T-cell (primary cell): Measurements from ENCODE around the gene LBHD1. TPM values are rescaled to one million over a fixed set of nuclear protein-coding genes. Genes with fewer than 3 reads are reported as not detected.
A peak's percentile ranks its signal among the peaks of the same experiment; 100 is the strongest.
"Not testable (repeated sequence)": the region's sequence is repeated elsewhere in the genome, so short reads cannot be mapped to it uniquely, and the experiment has no call there.

Source experiments
- ATAC-seq, 4 experiments: fragments of 200-7000 bp in 3 of 4; fragments of 150-1000 bp in 1 of 4; cut with Tn5 transposase; replicated peaks in 1 of 4; 1 replicate in 3 of 4; 2 replicates in 1 of 4; pipeline ENCODE4 v1.10.0; 2021; ENCODE audit warnings: moderate library complexity in 3 of 4, mild to moderate bottlenecking in 2 of 4, moderate number of reproducible peaks in 1 of 4
- CTCF ChIA-PET, 2 donors: fragments of 300-600 bp; sonication (Branson Sonifier 250); formaldehyde crosslinking; loops; one replicate each; lab custom pipeline; 2022; ENCODE audit warnings: antibody characterized with exemption in 2 of 2; lab: Charles Lee
- POLR2A ChIA-PET, 2 donors: fragments of 300-600 bp; sonication (Branson Sonifier 250); formaldehyde crosslinking; loops; one replicate each; lab custom pipeline; 2022; ENCODE audit warnings: antibody characterized with exemption in 2 of 2; lab: Charles Lee
- DNase-seq, 35 experiments: peaks; one replicate each; pipeline versions ENCODE4 v3.0.0 to v3.0.0-alpha.2; 2013 to 2023
- H3K27ac ChIP-seq: one replicate; pipeline ENCODE4 v1.5.1; 2013; ENCODE audit warnings: low read length
- H3K27me3 ChIP-seq, 2 experiments: replicated peaks in 1 of 2; 1 replicate in 1 of 2; 2 replicates in 1 of 2; pipeline versions ENCODE4 v1.6.1 to v1.7.0; 2013; ENCODE audit warnings: low read length in 1 of 2, mixed read lengths in 1 of 2; ENCODE audit not compliant: control insufficient read depth in 2 of 2, insufficient read depth in 2 of 2; ENCODE audit errors: extremely low read depth in 1 of 2
- H3K36me3 ChIP-seq, 2 donors: 1 replicate in 1 of 2; 2 replicates in 1 of 2; pipeline versions ENCODE4 v1.6.1 to v1.7.0; 2013; ENCODE audit warnings: low read length in 1 of 2; ENCODE audit not compliant: control insufficient read depth in 2 of 2, insufficient read depth in 1 of 2; ENCODE audit errors: extremely low read depth in 1 of 2
- H3K4me1 ChIP-seq, 2 experiments: 1 replicate in 1 of 2; 2 replicates in 1 of 2; pipeline versions ENCODE4 v1.6.1 to v1.7.0; 2013; ENCODE audit warnings: low read length in 2 of 2, mixed read lengths in 1 of 2; ENCODE audit not compliant: insufficient read depth in 2 of 2, control insufficient read depth in 1 of 2; ENCODE audit errors: extremely low read depth in 1 of 2
- H3K4me3 ChIP-seq, 2 donors: 1 replicate in 1 of 2; 2 replicates in 1 of 2; pipeline versions ENCODE4 v1.5.1 to v1.7.0; 2013; ENCODE audit warnings: mild to moderate bottlenecking in 2 of 2, low read length in 1 of 2, moderate library complexity in 1 of 2; ENCODE audit not compliant: control insufficient read depth in 1 of 2; ENCODE audit errors: extremely low read depth in 1 of 2
- H3K9me3 ChIP-seq: 2 replicates; pipeline ENCODE4 v1.7.0; 2013
- H3K27ac Mint-ChIP-seq, 2 donors: one replicate each; pipeline ENCODE4 v1.8.0; 2020 to 2021; ENCODE audit warnings: mild to moderate bottlenecking in 2 of 2, mixed read lengths in 2 of 2
- H3K27me3 Mint-ChIP-seq, 2 donors: one replicate each; pipeline ENCODE4 v1.8.0; 2021 to 2022; ENCODE audit warnings: mixed read lengths in 2 of 2
- H3K36me3 Mint-ChIP-seq: one replicate; pipeline ENCODE4 v1.8.0; 2021; ENCODE audit warnings: mixed read lengths
- H3K4me1 Mint-ChIP-seq, 3 donors: one replicate each; pipeline ENCODE4 v1.8.0; 2020 to 2022; ENCODE audit warnings: mixed read lengths in 3 of 3, mild to moderate bottlenecking in 1 of 3
- H3K4me3 Mint-ChIP-seq, 3 donors: one replicate each; pipeline ENCODE4 v1.8.0; 2020 to 2022; ENCODE audit warnings: mild to moderate bottlenecking in 3 of 3, mixed read lengths in 3 of 3, moderate library complexity in 3 of 3
- H3K9me3 Mint-ChIP-seq, 3 donors: one replicate each; pipeline ENCODE4 v1.8.0; 2020 to 2022; ENCODE audit warnings: mixed read lengths in 3 of 3
- WGBS: methylation state at CpG from one replicate; pipeline ENCODE4 v1.1.5; 2013; ENCODE audit warnings: missing lambda C conversion rate; ENCODE audit not compliant: insufficient coverage; 5-methylcytosine and 5-hydroxymethylcytosine counted together
- total RNA-seq, 35 experiments: library from RNA in 6 of 35; stranded (reverse) in 6 of 35; fragments of 120-200 nt in 1 of 35; gene quantifications; one replicate each; pipeline versions ENCODE4 v1.2.1 to v1.2.4 and lab custom pipeline; 2013 to 2026

LBHD1 gene
- total RNA-seq, 5 donors from 2014 or later (not counting 1 experiment from before 2014, with no cell fraction given): 15.5 to 24.7 (median 20.7) TPM

DNA sequence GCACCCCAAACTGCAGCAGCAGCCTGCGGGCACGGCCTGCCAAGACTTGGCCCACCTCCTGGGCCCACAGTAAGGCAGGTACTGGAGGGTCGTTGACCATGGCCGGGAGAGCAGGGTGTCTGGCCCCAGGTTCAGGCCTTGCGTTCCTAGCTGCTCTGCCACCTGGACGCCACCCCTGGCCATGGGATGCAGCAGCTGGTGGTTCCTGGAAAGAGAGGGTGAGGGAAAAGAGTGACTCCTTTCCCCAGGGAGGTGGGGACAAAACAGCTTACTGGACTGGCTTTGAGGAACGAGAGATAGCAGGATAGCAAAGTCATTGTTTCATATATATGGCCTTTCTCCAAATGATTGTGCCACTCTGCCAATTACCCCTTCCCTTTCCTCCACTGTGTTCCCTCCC lies 33.3 kb upstream of the LBHD1 start:
- H3K27ac Mint-ChIP-seq: peak overlapping the region; percentile 82 to 84
- H3K4me3 Mint-ChIP-seq: peak overlapping the region; percentile 85 to 97 (median 87)
- H3K9me3 ChIP-seq: no peaks in the 10 kb centered on the region
- H3K27me3 ChIP-seq: no peaks in the 10 kb centered on the region
- peaks cover 19 to 47% of the 10 kb centered on the region in 2 experiments for H3K4me1 ChIP-seq
- H3K36me3 ChIP-seq: peaks cover 0 to 6% of the 10 kb centered on the region in 2 donors
- ATAC-seq: no peak
- 96% methylated on average over 4 of the region's 7 CpGs for WGBS
- peaks cover 42 to 47% (median 45%) of the 10 kb centered on the region in 3 donors for H3K4me1 Mint-ChIP-seq
- ChIA-PET CTCF (interaction anchor here (0.7 to 2.3 kb wide), 5 partner anchors 11 to 113 kb away, joined by 3 to 10 read pairs (median 5); partner anchors contain the start of genes C11orf98 (in 1 of the 2), CSKMT (in 1 of the 2), TUT1 (in 1 of the 2) and ZBTB3 (in 1 of the 2)), POLR2A (interaction anchor here in 1 of 2 donors (0.6 kb wide), 1 partner anchor 135 kb away, joined by 3 read pairs; no protein-coding TSS in a partner anchor)
- no peaks in the 10 kb centered on the region for H3K9me3 Mint-ChIP-seq
- DNase-seq: no peak
- H3K4me3 ChIP-seq: peak overlapping the region; percentile 59 to 62
- no peaks in the 10 kb centered on the region for H3K27me3 Mint-ChIP-seq
- H3K36me3 Mint-ChIP-seq: peaks cover 7% of the 10 kb centered on the region
- H3K27ac ChIP-seq: peak overlapping the region; percentile 83

DNA sequence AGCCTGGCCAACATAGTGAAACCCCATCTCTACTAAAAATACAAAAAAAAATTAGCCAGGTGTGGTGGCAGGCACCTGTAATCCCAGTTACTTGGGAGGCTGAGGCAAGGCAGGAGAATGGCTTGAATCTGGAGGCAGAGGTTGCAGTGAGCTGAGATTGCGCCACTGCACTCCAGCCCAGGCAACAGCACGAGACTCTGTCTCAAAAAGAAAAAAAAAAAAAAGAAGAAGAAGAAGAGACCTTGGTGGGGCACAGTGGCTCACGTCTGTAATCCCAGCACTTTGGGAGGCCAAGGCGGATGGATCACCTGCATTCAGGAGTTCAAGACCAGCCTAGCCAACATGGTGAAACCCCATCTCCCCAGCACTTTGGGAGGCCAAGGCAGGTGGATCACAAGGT lies 31.9 kb upstream of the LBHD1 start:
- H3K27me3 Mint-ChIP-seq, H3K4me3 ChIP-seq, H3K9me3 Mint-ChIP-seq, H3K27ac Mint-ChIP-seq, ATAC-seq, H3K36me3 Mint-ChIP-seq, H3K27me3 ChIP-seq, DNase-seq, H3K4me3 Mint-ChIP-seq, H3K27ac ChIP-seq, H3K36me3 ChIP-seq, H3K9me3 ChIP-seq: not testable (repeated sequence)
- 100% methylated on average over 3 of the region's 4 CpGs for WGBS
- H3K4me1 Mint-ChIP-seq: peaks cover 27 to 35% (median 34%) of the 10 kb centered on the region in 3 donors
- ChIA-PET CTCF (interaction anchor here (0.7 kb wide), 2 partner anchors 28 to 294 kb away, joined by 6 to 7 read pairs; no protein-coding TSS in a partner anchor), POLR2A (interaction anchor here in 1 of 2 donors (0.7 kb wide), 1 partner anchor 38 kb away, joined by 16 read pairs; no protein-coding TSS in a partner anchor)
- peaks cover 16 to 37% of the 10 kb centered on the region in 2 experiments for H3K4me1 ChIP-seq

DNA sequence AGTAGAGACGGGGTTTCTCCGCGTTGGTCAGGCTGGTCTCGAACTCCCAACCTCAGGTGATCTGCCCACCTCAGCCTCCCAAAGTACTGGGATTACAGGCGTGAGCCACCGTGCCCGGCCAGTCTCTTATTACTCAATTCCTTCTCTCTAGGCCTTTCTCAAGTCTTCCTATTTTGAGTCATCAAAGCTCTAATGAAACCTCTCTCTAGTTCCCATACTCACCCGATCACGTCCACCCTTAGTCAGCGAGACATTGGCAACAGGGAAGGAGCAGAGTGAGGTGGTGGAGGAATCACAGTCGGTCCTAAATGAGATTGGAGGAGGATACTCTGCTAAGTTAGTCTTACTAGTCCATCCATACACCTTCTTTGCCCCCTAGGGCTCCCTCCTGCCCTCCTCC lies 30.2 kb upstream of the LBHD1 start:
- H3K27ac Mint-ChIP-seq: no peak overlapping the region
- H3K27me3 Mint-ChIP-seq: no peaks in the 10 kb centered on the region
- ChIA-PET POLR2A (interaction anchor here in 1 of 2 donors (0.6 kb wide), 1 partner anchor 162 kb away, joined by 3 read pairs; no protein-coding TSS in a partner anchor), CTCF (interaction anchor here (0.6 to 0.7 kb wide), 3 partner anchors 22 to 84 kb away, joined by 3 to 4 read pairs (median 3); no protein-coding TSS in a partner anchor)
- Histone ChIP-seq H3K27me3 (no peaks in the 10 kb centered on the region), H3K4me3 (no peak overlapping the region), H3K4me1 (peaks cover 8 to 20% of the 10 kb centered on the region in 2 experiments), H3K9me3 (no peaks in the 10 kb centered on the region), H3K36me3 (peaks cover 0 to 6% of the 10 kb centered on the region in 2 donors), H3K27ac (no peak overlapping the region)
- no peak for DNase-seq
- H3K4me3 Mint-ChIP-seq: no peak overlapping the region
- H3K36me3 Mint-ChIP-seq: peaks cover 4% of the 10 kb centered on the region
- H3K9me3 Mint-ChIP-seq: no peaks in the 10 kb centered on the region
- H3K4me1 Mint-ChIP-seq: peaks cover 16 to 19% (median 17%) of the 10 kb centered on the region in 3 donors
- no peak for ATAC-seq
- WGBS: no CpG with 5 or more reads among the region's 11 CpGs

DNA sequence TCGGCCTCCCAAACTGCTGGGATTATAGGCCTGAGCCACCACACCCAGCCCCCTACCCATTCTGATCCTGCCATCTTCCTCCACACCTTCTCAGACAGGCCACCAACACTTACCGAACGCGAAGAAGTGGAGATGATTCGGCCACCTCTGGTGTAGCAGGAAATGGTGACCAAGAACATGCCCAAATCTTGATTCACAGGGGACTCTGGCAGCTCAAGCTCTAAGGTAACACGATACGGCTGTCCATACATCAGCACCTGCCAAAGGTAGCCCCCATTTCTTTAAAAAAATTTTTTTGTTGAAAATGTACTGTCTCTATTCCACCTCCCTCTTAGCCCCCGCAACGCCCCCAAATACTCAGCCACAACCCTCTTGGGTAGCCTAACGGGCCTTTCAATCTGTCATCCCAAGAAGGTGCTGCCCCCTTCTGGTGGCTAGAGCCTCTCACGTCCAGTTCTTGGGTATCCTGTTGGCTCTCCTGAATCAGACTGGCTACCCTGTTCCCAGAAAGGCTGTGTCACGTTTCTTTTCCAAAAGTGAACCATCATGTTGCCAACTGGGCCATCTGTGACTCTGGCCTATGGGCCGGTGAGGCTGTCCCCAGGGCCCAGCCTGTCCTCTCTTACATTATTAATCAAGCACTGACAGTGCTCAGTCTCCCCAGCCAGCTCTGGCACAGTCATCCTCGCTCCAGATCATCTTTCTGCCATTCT lies 22.5 kb upstream of the LBHD1 start:
- Mint-ChIP-seq H3K9me3 (no peaks in the 10 kb centered on the region), H3K4me3 (no peak overlapping the region), H3K36me3 (peaks cover 20% of the 10 kb centered on the region), H3K27ac (peak overlapping the region; percentile 11 to 23), H3K27me3 (no peaks in the 10 kb centered on the region), H3K4me1 (peaks cover 5 to 7% (median 5%) of the 10 kb centered on the region in 3 donors)
- POLR2A ChIA-PET: interaction anchor here (0.5 to 0.6 kb wide), 2 partner anchors 30 to 135 kb away, joined by 3 to 5 read pairs; no protein-coding TSS in a partner anchor
- peaks cover 0 to 8% of the 10 kb centered on the region in 2 experiments for H3K4me1 ChIP-seq
- no peaks in the 10 kb centered on the region for H3K27me3 ChIP-seq
- DNase-seq (peak; percentile 45 to 90 (median 70)), ATAC-seq (peak; percentile 68 to 91 (median 88))
- H3K36me3 ChIP-seq: peaks cover 18 to 26% of the 10 kb centered on the region in 2 donors
- no peaks in the 10 kb centered on the region for H3K9me3 ChIP-seq
- CTCF ChIA-PET: interaction anchor here (0.6 to 2.4 kb wide), 13 partner anchors 11 to 270 kb away, joined by 3 to 24 read pairs (median 4); partner anchors contain the start of genes B3GAT3 (in 1 of the 2), TUT1 (in 1 of the 2) and UQCC3 (in 1 of the 2)
- H3K27ac ChIP-seq: no peak overlapping the region
- no peak overlapping the region for H3K4me3 ChIP-seq
- WGBS: 50% methylated on average over 9 of the region's 14 CpGs

DNA sequence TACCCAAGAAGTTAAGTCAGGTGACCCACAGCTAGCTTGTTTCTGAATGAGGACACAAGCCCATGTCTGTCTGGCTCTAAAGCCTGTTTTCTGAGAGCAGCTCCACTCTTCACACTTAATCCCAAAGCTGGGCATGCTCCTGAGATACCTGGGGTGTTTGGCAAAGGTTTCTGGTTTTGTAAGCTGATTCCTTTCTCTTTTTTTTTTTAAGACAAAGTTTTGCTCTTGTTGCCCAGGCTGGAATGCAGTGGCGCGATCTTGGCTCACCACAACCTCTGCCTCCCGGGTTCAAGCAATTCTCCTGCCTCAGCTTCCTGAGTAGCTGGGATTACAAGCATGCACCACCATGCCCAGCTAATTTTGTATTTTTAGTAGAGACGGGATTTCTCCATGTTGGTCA lies 21.6 kb upstream of the LBHD1 start:
- not testable (repeated sequence) for H3K27ac ChIP-seq, H3K4me3 ChIP-seq, H3K4me1 Mint-ChIP-seq, ATAC-seq, H3K9me3 ChIP-seq, H3K9me3 Mint-ChIP-seq, H3K27me3 Mint-ChIP-seq, H3K27me3 ChIP-seq, H3K27ac Mint-ChIP-seq, H3K4me1 ChIP-seq, DNase-seq, H3K4me3 Mint-ChIP-seq
- ChIA-PET CTCF (interaction anchor here (0.6 to 2.4 kb wide), 7 partner anchors 13 to 269 kb away, joined by 3 to 24 read pairs (median 6); partner anchors contain the start of genes TUT1 (in 1 of the 2) and UQCC3 (in 1 of the 2)), POLR2A (interaction anchor here in 1 of 2 donors (0.6 to 0.8 kb wide), 2 partner anchors 23 to 146 kb away, joined by 3 to 5 read pairs; no protein-coding TSS in a partner anchor)
- peaks cover 18 to 27% of the 10 kb centered on the region in 2 donors for H3K36me3 ChIP-seq
- WGBS: 100% methylated on average over 1 of the region's 4 CpGs
- peaks cover 24% of the 10 kb centered on the region for H3K36me3 Mint-ChIP-seq
